Adrenal gland (tissue), 12 donors: ENCODE measurements around the gene ATP9A. TPM values are rescaled to one million over a fixed set of nuclear protein-coding genes. Genes with fewer than 3 reads are reported as not detected.

Source experiments
- DNase-seq, 7 donors: peaks; one replicate each; pipeline ENCODE4 v3.0.0-alpha.2; 2019 to 2020
- H3K27ac ChIP-seq, 5 donors: fragments of 200-600 bp; sonication (generic) in 4 of 5; 1 replicate in 3 of 5; 2 replicates in 2 of 5; pipeline versions ENCODE4 v1.5.1 to v1.8.0; 2016 to 2020; ENCODE audit warnings: mild to moderate bottlenecking in 1 of 5
- H3K27me3 ChIP-seq: fragments of 200-600 bp; 2 replicates; pipeline ENCODE4 v1.8.0; 2021
- H3K36me3 ChIP-seq, 2 donors: fragments of 200-600 bp; replicated peaks in 1 of 2; 1 replicate in 1 of 2; 2 replicates in 1 of 2; pipeline versions ENCODE4 v1.5.1 to v1.8.0; 2018 to 2022
- H3K4me1 ChIP-seq, 2 donors: fragments of 200-600 bp; replicated peaks in 1 of 2; 1 replicate in 1 of 2; 2 replicates in 1 of 2; pipeline versions ENCODE4 v1.5.1 to v1.8.0; 2018 to 2021
- H3K4me3 ChIP-seq, 4 donors: fragments of 200-600 bp; sonication (generic) in 3 of 4; one replicate each; pipeline ENCODE4 v1.5.1; 2016 to 2018
- H3K9me3 ChIP-seq, 3 donors: fragments of 200-600 bp; sonication (generic) in 1 of 3; replicated peaks in 1 of 3; 1 replicate in 2 of 3; 2 replicates in 1 of 3; pipeline versions ENCODE4 v1.5.1 to v1.8.0; 2016 to 2021
- POLR2A ChIP-seq, 2 donors: fragments of 450-650 bp; IDR thresholded peaks; one replicate each; pipeline ENCODE4 v1.6.1; 2017; ENCODE audit warnings: antibody characterized with exemption in 2 of 2, mild to moderate bottlenecking in 2 of 2, moderate library complexity in 1 of 2
- WGBS, 4 donors: extraction: QIAGEN DNeasy Blood & Tissue Kit in 2 of 4; methylation state at CpG; one replicate each; pipeline versions ENCODE4 v1.1.5 to v1.1.7; 2013 to 2017; 5-methylcytosine and 5-hydroxymethylcytosine counted together
- intact Hi-C, 2 donors: fragments of 100-400 bp; cut with DNase I; formaldehyde crosslinking; loops; one replicate each; pipeline versions ENCODE4 v1.14.1 to v1.15.0; 2022 to 2023
- polyA plus RNA-seq, 3 donors: library from polyadenylated mRNA; stranded (reverse); fragments of 200-250 nt in 2 of 3; fragments of 350-450 nt in 1 of 3; fragmentation: Illumina TruSeq in 1 of 3; extraction: RNeasy Lipid Tissue Mini Kit (QIAGEN cat#74804) in 1 of 3; gene quantifications; one replicate each; pipeline ENCODE4 v1.2.3, GENCODE V29; 2013 to 2014
- total RNA-seq, 9 donors: library from RNA; depleted of rRNA in 4 of 9; stranded (reverse); fragments of >200 nt in 4 of 9; fragments of 120-200 nt in 1 of 9; fragmentation: NEBNext Ultra II Directional in 1 of 9; extraction: Animal tissue kit (Norgen Biotek cat#: 25700) in 1 of 9; gene quantifications; one replicate each; pipeline versions ENCODE4 v1.1.0 to v1.2.4, GENCODE V29; 2013 to 2023
- TF ChIP-seq, protein P1 (sequence below), 6 experiments: fragments of 450-650 bp in 4 of 6; fragments of 200-600 bp in 2 of 6; sonication (generic) in 1 of 6; IDR thresholded peaks; 1 replicate in 5 of 6; 2 replicates in 1 of 6; pipeline versions ENCODE4 v1.5.1 to v1.8.0; 2016 to 2021; ENCODE audit warnings: antibody characterized with exemption in 6 of 6, mild to moderate bottlenecking in 2 of 6, moderate library complexity in 1 of 6
- donor health status: healthy with polysubstance abuse.
- donor health status: Bipolar disorder and iron deficiency.
- donor health status: DM: yes; HTN: yes; CAD: no.
- donor health status: DM: no; HTN: no; CAD: no.
- donor health status: DM: no; HTN: no; CAD: no.
- donor health status: DM: yes; HTN: yes; CAD: no.

ATP9A gene
- total and polyA plus RNA-seq, 12 donors: 3.7 to 34.5 (median 16.7) TPM

DNA sequence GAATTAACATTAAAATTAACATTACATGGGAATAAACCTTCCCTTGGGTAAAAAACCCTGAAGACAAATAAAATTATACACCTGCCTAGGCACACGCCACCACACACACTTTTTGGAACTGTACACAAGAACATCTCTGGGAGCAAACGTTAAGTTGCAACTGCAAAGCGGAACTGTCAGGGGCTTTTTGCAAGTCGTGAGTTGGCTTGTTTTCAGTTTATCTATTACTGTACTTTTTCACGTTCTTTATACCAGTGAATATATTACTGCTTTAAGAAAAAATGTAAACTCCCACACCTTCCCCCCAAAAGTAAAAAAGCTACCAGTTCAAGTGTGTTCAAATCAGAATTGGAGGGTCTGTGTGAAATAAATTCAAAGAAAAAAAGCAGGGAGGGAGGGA, 160.1 kb downstream of the ATP9A start:
- Histone ChIP-seq H3K4me3 (no peak overlapping the region), H3K27ac (no peak overlapping the region), H3K4me1 (no peaks in the 10 kb centered on the region), H3K36me3 (peaks cover 0 to 8% of the 10 kb centered on the region in 2 donors), H3K27me3 (no peaks in the 10 kb centered on the region), H3K9me3 (no peaks in the 10 kb centered on the region)
- 70 to 87% (median 82%) methylated on average over 5 of the region's 5 CpGs for whole genome bisulfite sequencing, 4 donors
- no peak for DNase-seq
- intact Hi-C loops: loop anchor here in 1 of 2 donors (10.0 kb wide), 1 partner anchor 623 kb away; no protein-coding TSS in a partner anchor
- TF ChIP-seq POLR2A (IDR thresholded peaks at IDR 0.05): no peak
- TF ChIP-seq, protein P1, sequence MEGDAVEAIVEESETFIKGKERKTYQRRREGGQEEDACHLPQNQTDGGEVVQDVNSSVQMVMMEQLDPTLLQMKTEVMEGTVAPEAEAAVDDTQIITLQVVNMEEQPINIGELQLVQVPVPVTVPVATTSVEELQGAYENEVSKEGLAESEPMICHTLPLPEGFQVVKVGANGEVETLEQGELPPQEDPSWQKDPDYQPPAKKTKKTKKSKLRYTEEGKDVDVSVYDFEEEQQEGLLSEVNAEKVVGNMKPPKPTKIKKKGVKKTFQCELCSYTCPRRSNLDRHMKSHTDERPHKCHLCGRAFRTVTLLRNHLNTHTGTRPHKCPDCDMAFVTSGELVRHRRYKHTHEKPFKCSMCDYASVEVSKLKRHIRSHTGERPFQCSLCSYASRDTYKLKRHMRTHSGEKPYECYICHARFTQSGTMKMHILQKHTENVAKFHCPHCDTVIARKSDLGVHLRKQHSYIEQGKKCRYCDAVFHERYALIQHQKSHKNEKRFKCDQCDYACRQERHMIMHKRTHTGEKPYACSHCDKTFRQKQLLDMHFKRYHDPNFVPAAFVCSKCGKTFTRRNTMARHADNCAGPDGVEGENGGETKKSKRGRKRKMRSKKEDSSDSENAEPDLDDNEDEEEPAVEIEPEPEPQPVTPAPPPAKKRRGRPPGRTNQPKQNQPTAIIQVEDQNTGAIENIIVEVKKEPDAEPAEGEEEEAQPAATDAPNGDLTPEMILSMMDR (IDR thresholded peaks at IDR 0.05): no peak

DNA sequence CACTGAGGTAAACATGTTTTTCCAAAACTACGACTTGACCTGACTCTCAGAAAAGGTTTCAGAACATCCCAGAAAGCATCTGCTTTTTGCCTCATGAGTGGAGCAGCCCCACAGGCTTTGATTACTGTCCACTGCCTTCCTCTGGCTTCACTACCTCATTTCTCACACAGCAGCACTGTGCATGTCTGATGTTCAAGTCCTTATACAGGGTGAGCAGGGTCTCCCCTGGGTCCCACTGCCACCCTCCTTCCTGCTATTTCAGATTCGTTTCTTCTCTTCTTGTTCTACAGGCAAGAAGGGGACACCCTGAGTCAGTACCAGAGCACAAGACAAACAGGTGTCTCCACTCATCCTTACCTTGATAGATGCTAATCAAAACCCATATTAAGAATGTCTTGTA, 161.0 kb downstream of the ATP9A start:
- TF ChIP-seq, protein P1 (IDR thresholded peaks at IDR 0.05): no peak
- TF ChIP-seq POLR2A (IDR thresholded peaks at IDR 0.05): no peak
- Histone ChIP-seq H3K36me3 (peaks cover 0 to 8% of the 10 kb centered on the region in 2 donors), H3K9me3 (no peaks in the 10 kb centered on the region), H3K4me1 (no peaks in the 10 kb centered on the region), H3K4me3 (no peak overlapping the region), H3K27ac (no peak overlapping the region), H3K27me3 (no peaks in the 10 kb centered on the region)
- intact Hi-C loops: loop anchor here in 1 of 2 donors (10.0 kb wide), 1 partner anchor 622 kb away; no protein-coding TSS in a partner anchor
- no peak for DNase-seq
- whole genome bisulfite sequencing, 4 donors: 41 to 76% (median 64%) methylated on average over 2 of the region's 2 CpGs

DNA sequence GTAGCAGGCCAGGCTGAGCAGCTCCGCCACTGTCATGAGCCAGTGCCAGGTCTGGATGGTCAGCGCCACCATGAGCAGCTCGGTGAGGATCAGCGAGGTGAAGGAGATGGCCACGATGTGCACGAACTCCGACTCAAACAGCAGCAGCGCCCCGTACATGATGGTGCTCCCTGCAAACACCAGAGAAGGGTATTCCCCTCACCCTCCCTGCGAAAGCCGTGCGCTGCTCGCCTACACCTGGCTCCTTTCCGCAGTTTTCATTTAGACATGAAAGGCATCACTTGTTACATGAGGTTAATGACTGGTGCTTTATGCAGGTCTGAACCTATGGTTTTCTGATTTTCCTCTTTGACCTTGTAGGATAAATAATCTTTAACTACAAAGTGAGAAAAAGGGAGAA, 163.3 kb downstream of the ATP9A start:
- WGBS, 4 donors: 96 to 97% (median 97%) methylated on average over 11 to 14 of the region's 14 CpGs
- intact Hi-C loops: loop anchor here in 1 of 2 donors (10.0 kb wide), 1 partner anchor 620 kb away; no protein-coding TSS in a partner anchor
- no peak for DNase-seq
- Histone ChIP-seq H3K4me3 (no peak overlapping the region), H3K9me3 (no peaks in the 10 kb centered on the region), H3K27ac (no peak overlapping the region), H3K36me3 (peaks cover 0 to 8% of the 10 kb centered on the region in 2 donors), H3K27me3 (no peaks in the 10 kb centered on the region), H3K4me1 (no peaks in the 10 kb centered on the region)
- TF ChIP-seq POLR2A (IDR thresholded peaks at IDR 0.05): no peak
- TF ChIP-seq, protein P1 (IDR thresholded peaks at IDR 0.05): no peak

DNA sequence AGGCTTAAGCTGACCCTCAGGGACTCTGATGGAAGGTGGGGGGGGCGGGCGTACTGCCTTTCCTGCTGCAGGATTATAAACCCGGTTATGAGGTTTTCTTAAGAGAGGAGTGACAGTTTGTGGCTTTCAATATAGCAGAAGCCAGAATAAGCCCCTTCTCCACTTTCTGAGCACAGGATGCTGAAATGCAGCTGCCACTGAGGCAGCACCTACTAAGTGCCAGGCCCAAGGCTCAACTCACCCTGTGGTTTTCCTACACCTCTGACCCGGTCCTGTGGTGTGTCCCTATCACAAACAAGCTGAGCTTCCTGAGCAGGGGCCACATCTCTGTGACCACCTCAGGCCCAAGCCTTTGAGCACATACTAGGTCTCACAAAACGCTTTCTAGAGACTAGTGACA, 166.1 kb downstream of the ATP9A start:
- Histone ChIP-seq H3K4me3 (no peak overlapping the region), H3K9me3 (no peaks in the 10 kb centered on the region), H3K27me3 (no peaks in the 10 kb centered on the region), H3K27ac (no peak overlapping the region), H3K36me3 (peaks cover 0 to 8% of the 10 kb centered on the region in 2 donors), H3K4me1 (no peaks in the 10 kb centered on the region)
- TF ChIP-seq POLR2A (IDR thresholded peaks at IDR 0.05): no peak
- TF ChIP-seq, protein P1 (IDR thresholded peaks at IDR 0.05): no peak
- WGBS, 4 donors: 86 to 89% (median 88%) methylated on average over 3 to 5 of the region's 5 CpGs
- intact Hi-C loops: loop anchor here in 1 of 2 donors (10.0 kb wide), 1 partner anchor 617 kb away; no protein-coding TSS in a partner anchor
- DNase-seq: no peak
